Ovary (tissue), 3 donors: Measurements from ENCODE around the gene DYNC1LI2.

Source experiments
- EP300 ChIP-seq: sonication (generic); formaldehyde crosslinking; IDR thresholded peaks from one replicate; pipeline ENCODE4 v1.6.1; 2017; ENCODE audit warnings: antibody characterized with exemption
- TF ChIP-seq, protein P1 (sequence below), 3 donors: fragments of 450-650 bp in 2 of 3; fragments of 200-600 bp in 1 of 3; IDR thresholded peaks; one replicate each; pipeline versions ENCODE4 v1.5.1 to v1.8.0; 2016 to 2022; ENCODE audit warnings: antibody characterized with exemption in 3 of 3, mild to moderate bottlenecking in 1 of 3
- donor health status: DM: no; HTN: no; CAD: no.

DNA sequence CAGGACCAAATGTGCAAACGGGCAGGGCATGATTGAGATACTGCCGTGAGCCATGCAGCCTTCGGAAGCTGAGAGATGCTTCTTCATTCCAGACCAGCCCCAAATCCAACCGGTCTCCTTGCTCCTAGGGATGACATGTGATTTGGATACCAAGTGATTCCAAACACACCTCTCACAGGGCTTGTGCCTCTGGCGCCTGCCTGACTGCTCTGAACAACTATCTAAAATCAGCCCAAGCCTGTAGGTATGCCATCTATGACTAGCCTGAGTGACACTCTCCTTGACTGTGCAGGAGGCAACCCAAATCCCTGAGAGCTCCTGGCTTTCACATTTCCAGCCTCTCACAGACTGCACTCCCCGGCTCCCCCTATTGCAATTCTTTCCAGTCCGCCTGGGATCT lies 20.3 kb downstream of the DYNC1LI2 start:
- TF ChIP-seq, protein P1, sequence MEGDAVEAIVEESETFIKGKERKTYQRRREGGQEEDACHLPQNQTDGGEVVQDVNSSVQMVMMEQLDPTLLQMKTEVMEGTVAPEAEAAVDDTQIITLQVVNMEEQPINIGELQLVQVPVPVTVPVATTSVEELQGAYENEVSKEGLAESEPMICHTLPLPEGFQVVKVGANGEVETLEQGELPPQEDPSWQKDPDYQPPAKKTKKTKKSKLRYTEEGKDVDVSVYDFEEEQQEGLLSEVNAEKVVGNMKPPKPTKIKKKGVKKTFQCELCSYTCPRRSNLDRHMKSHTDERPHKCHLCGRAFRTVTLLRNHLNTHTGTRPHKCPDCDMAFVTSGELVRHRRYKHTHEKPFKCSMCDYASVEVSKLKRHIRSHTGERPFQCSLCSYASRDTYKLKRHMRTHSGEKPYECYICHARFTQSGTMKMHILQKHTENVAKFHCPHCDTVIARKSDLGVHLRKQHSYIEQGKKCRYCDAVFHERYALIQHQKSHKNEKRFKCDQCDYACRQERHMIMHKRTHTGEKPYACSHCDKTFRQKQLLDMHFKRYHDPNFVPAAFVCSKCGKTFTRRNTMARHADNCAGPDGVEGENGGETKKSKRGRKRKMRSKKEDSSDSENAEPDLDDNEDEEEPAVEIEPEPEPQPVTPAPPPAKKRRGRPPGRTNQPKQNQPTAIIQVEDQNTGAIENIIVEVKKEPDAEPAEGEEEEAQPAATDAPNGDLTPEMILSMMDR (IDR thresholded peaks at IDR 0.05) = no peak
- no peak for TF ChIP-seq EP300
